ENCODE measurements around the gene GAB1.

The GAB1 gene

DNA sequence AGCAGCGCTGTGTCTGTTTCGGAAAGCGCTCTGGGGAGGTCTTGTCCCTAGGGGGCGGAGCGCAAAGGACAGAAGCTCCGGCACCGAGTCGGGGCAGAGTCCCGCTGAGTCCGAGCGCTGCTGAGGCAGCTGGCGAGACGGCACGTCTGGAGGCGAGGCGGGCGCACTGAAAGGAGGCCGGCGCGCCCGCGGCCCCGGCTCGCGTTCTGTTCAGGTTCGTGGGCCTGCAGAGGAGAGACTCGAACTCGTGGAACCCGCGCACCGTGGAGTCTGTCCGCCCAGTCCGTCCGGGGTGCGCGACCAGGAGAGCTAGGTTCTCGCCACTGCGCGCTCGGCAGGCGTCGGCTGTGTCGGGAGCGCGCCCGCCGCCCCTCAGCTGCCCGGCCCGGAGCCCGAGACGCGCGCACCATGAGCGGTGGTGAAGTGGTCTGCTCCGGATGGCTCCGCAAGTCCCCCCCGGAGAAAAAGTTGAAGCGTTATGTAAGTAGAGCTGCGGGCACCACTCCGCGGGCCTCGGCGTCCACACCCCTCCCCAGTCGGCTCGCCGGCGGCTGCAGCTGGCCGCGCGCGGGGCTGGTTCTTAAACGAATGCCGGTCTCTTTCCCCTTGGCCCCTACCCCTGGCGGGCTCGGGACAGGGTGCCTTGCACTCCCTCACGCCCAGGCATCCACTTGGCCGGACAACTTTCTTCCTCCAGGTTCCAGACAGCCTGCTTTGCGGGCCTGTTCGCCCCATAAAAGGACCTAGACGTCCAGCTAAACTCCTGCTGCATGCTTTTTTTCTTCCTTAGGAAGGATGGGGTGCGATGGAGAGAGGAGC is at the start of gene GAB1:
Gene GAB1, plus strand, starts transcription at position 96 of the 819 bp plus-strand sequence. Its CDS starts 313 bp downstream, at position 409.
- DNase-seq (ENCODE audit: extremely low read depth, low read depth), result no peak
- no peak; the same call in 1 of the 2 replicates for TF ChIP-seq CTCF (IDR thresholded peaks at IDR 0.05; ENCODE audit: low read depth, low read length)

GRCh38 chr4:143287572-143287923 is 49.1 kb upstream of the GAB1 start:
- DNase-seq (ENCODE audit: extremely low read depth, low read depth), result no peak
- TF ChIP-seq CTCF (IDR thresholded peaks at IDR 0.05; ENCODE audit: low read depth, low read length), result no peak

- TF ChIP-seq CTCF (IDR thresholded peaks at IDR 0.05; ENCODE audit: low read depth, low read length), result no peak
- DNase-seq (ENCODE audit: extremely low read depth, low read depth), result no peak
Observed at GRCh38 chr4:143288171-143288570, 48.5 kb upstream of the GAB1 start.

DNA sequence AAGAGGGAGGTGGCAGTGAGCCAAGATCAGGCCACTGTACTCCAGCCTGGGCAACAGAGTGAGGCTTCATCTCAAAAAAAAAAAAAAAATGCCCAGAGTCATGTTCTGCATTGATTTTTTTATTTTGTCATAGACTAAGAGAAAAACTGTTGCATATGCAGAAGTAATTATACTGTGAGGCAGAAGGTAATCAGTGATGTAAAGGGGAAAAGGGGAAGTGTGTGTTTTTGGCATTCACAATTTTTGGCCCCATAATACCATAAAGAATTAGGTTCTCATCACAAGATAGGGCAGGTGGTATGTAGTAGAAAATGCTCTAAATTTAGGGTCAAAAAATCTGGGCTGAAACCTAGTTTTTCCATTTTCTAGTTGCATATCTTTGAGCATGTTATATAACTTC is 47.3 kb upstream of the GAB1 start:
- no peak for DNase-seq (ENCODE audit: extremely low read depth, low read depth)
- TF ChIP-seq CTCF (IDR thresholded peaks at IDR 0.05; ENCODE audit: low read depth, low read length), result no peak

- no peak for DNase-seq (ENCODE audit: extremely low read depth, low read depth)
Observed at GRCh38 chr4:143291314-143291713, 45.4 kb upstream of the GAB1 start.

DNA sequence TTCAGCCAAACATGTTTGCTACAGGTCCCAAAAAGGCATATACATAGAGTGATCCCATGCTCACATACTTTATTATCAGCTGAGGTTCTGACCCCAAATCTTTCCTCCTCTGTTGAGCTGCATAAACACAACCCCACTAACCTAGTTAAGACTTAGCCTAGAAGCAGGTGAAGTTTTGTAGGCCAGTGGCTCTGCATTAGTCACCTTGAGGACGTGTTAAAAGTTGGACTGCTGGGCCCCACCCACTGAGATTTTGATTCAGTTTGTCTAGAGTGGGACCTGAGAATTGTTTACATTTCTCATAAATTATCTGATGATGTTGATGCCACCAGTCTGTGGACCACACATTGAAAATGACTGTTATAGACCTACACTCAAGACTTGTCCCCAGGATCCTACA is 43.8 kb upstream of the GAB1 start:
- no peak for TF ChIP-seq CTCF (IDR thresholded peaks at IDR 0.05; ENCODE audit: low read depth, low read length)
- DNase-seq (ENCODE audit: extremely low read depth, low read depth), result no peak

More at GRCh38 chr4:143291314-143291713, 45.4 kb upstream of the GAB1 start:
- TF ChIP-seq CTCF (IDR thresholded peaks at IDR 0.05; ENCODE audit: low read depth, low read length), result no peak

DNA sequence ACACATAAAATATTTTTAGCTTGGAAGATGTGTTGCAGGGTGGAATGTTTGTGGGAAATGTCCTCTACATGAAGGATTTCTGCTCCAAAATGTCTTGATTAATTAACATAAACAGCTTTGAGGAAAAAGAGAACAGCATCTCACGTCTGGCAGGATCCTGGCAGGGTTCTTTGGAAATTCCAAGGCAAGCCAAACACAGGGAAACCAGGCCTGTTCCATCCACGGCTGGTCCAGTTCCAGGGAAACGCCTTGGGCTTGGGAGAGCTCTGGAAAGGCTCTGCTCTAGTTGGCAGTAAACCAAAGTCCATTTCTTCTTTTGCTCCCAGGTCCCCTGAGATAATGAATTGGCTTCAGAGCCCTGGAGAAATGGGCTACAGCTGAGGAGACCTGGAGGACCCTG is 42.4 kb upstream of the GAB1 start:
- peak; percentile 28 for DNase-seq (ENCODE audit: extremely low read depth, low read depth)
- TF ChIP-seq CTCF (IDR thresholded peaks at IDR 0.05; ENCODE audit: low read depth, low read length), result no peak

Data from AG09319 (cell line).